Measurements from ENCODE around the gene MGAT4A.

MGAT4A gene

GRCh38 chr2:98710734-98711133, 20.2 kb downstream of the MGAT4A start:
- DNase-seq, result no peak
- Histone ChIP-seq H3K27me3 (replicated peaks; ENCODE audit: insufficient read depth, low read length) (no peaks in the 10 kb centered on the region), H3K9me2 (replicated peaks; ENCODE audit: insufficient read depth, low read length) (no peaks in the 10 kb centered on the region), H3K27ac (ENCODE audit: low read length) (no peak overlapping the region), H3K4me2 (ENCODE audit: low read depth, low read length) (no peak overlapping the region), H3K9ac (ENCODE audit: low read length) (no peak overlapping the region), H3K79me2 (ENCODE audit: low read length) (no peaks in the 10 kb centered on the region), H3K9me3 (replicated peaks; ENCODE audit: insufficient read depth, low read length) (no peaks in the 10 kb centered on the region), H4K20me1 (ENCODE audit: insufficient read depth, low read length) (no peaks in the 10 kb centered on the region), H3K4me1 (ENCODE audit: low read length) (no peaks in the 10 kb centered on the region), H2AFZ (ENCODE audit: low read length) (no peak overlapping the region), H3K4me3 (ENCODE audit: low read length) (no peak overlapping the region), H3F3A (ENCODE audit: insufficient read depth, low read length) (no peaks in the 10 kb centered on the region), H3K36me3 (replicated peaks; ENCODE audit: insufficient read depth, low read length) (no peaks in the 10 kb centered on the region)
- no peak for TF ChIP-seq EZH2 (optimal IDR thresholded peaks at IDR 0.05; ENCODE audit: low read depth, low read length)
- TF ChIP-seq EZH2phosphoT487 (IDR thresholded peaks at IDR 0.05; ENCODE audit: low read length), result no peak
- no peak for TF ChIP-seq CTCF (IDR thresholded peaks at IDR 0.05; ENCODE audit: low read length)

GRCh38 chr2:98709535-98709934, 21.4 kb downstream of the MGAT4A start:
- no peaks in the 10 kb centered on the region for H4K20me1 ChIP-seq (ENCODE audit: insufficient read depth, low read length)
- no peak for DNase-seq
- no peaks in the 10 kb centered on the region for H3K9me3 ChIP-seq (replicated peaks; ENCODE audit: insufficient read depth, low read length)
- no peaks in the 10 kb centered on the region for H3K36me3 ChIP-seq (replicated peaks; ENCODE audit: insufficient read depth, low read length)
- H3K9ac ChIP-seq (ENCODE audit: low read length), result no peak overlapping the region
- H3K27ac ChIP-seq (ENCODE audit: low read length), result no peak overlapping the region
- no peak overlapping the region for H3K4me3 ChIP-seq (ENCODE audit: low read length)
- H2AFZ ChIP-seq (ENCODE audit: low read length), result no peak overlapping the region
- H3K4me1 ChIP-seq (ENCODE audit: low read length), result no peaks in the 10 kb centered on the region
- H3K27me3 ChIP-seq (replicated peaks; ENCODE audit: insufficient read depth, low read length), result no peaks in the 10 kb centered on the region
- TF ChIP-seq EZH2 (optimal IDR thresholded peaks at IDR 0.05; ENCODE audit: low read depth, low read length) (no peak), EZH2phosphoT487 (IDR thresholded peaks at IDR 0.05; ENCODE audit: low read length) (no peak)
- no peaks in the 10 kb centered on the region for H3F3A ChIP-seq (ENCODE audit: insufficient read depth, low read length)
- H3K79me2 ChIP-seq (ENCODE audit: low read length), result no peaks in the 10 kb centered on the region
- no peaks in the 10 kb centered on the region for H3K9me2 ChIP-seq (replicated peaks; ENCODE audit: insufficient read depth, low read length)
- H3K4me2 ChIP-seq (ENCODE audit: low read depth, low read length), result no peak overlapping the region

GRCh38 chr2:98708396-98709186, 22.3 kb downstream of the MGAT4A start:
- Histone ChIP-seq H3K4me1 (ENCODE audit: low read length) (no peaks in the 10 kb centered on the region), H3K4me3 (ENCODE audit: low read length) (no peak overlapping the region), H3K36me3 (replicated peaks; ENCODE audit: insufficient read depth, low read length) (no peaks in the 10 kb centered on the region), H3K79me2 (ENCODE audit: low read length) (no peaks in the 10 kb centered on the region), H3K9me2 (replicated peaks; ENCODE audit: insufficient read depth, low read length) (no peaks in the 10 kb centered on the region), H3K9me3 (replicated peaks; ENCODE audit: insufficient read depth, low read length) (no peaks in the 10 kb centered on the region), H3K4me2 (ENCODE audit: low read depth, low read length) (no peak overlapping the region), H3K9ac (ENCODE audit: low read length) (no peak overlapping the region), H2AFZ (ENCODE audit: low read length) (no peak overlapping the region), H4K20me1 (ENCODE audit: insufficient read depth, low read length) (no peaks in the 10 kb centered on the region), H3K27ac (ENCODE audit: low read length) (no peak overlapping the region), H3F3A (ENCODE audit: insufficient read depth, low read length) (no peaks in the 10 kb centered on the region), H3K27me3 (replicated peaks; ENCODE audit: insufficient read depth, low read length) (no peaks in the 10 kb centered on the region)
- no peak for DNase-seq
- TF ChIP-seq EZH2 (optimal IDR thresholded peaks at IDR 0.05; ENCODE audit: low read depth, low read length) (no peak), CTCF (IDR thresholded peaks at IDR 0.05; ENCODE audit: low read length) (no peak), EZH2phosphoT487 (IDR thresholded peaks at IDR 0.05; ENCODE audit: low read length) (no peak)

- Histone ChIP-seq H3K9ac (ENCODE audit: low read length) (no peak overlapping the region), H3F3A (ENCODE audit: insufficient read depth, low read length) (no peaks in the 10 kb centered on the region), H3K9me2 (replicated peaks; ENCODE audit: insufficient read depth, low read length) (no peaks in the 10 kb centered on the region), H3K9me3 (replicated peaks; ENCODE audit: insufficient read depth, low read length) (no peaks in the 10 kb centered on the region), H3K4me1 (ENCODE audit: low read length) (no peaks in the 10 kb centered on the region), H4K20me1 (ENCODE audit: insufficient read depth, low read length) (no peaks in the 10 kb centered on the region), H3K36me3 (replicated peaks; ENCODE audit: insufficient read depth, low read length) (no peaks in the 10 kb centered on the region), H3K4me3 (ENCODE audit: low read length) (no peak overlapping the region), H3K27ac (ENCODE audit: low read length) (no peak overlapping the region), H3K4me2 (ENCODE audit: low read depth, low read length) (no peak overlapping the region), H2AFZ (ENCODE audit: low read length) (no peak overlapping the region), H3K79me2 (ENCODE audit: low read length) (no peaks in the 10 kb centered on the region), H3K27me3 (replicated peaks; ENCODE audit: insufficient read depth, low read length) (no peaks in the 10 kb centered on the region)
- DNase-seq, result no peak
- TF ChIP-seq CTCF (IDR thresholded peaks at IDR 0.05; ENCODE audit: low read length) (no peak), EZH2 (optimal IDR thresholded peaks at IDR 0.05; ENCODE audit: low read depth, low read length) (no peak), EZH2phosphoT487 (IDR thresholded peaks at IDR 0.05; ENCODE audit: low read length) (no peak)
Observed at GRCh38 chr2:98706591-98706990, 24.3 kb downstream of the MGAT4A start.

All from MM.1S (cell line).